AML-193 (cell line): ENCODE data around the gene CITED2.

Source experiments
- DNase-seq, 2 experiments: peaks; one replicate each; lab custom pipeline; 2025; lab: John Stamatoyannopoulos, UW

Gene CITED2

GRCh38 chr6:139330826-139331500 lies 43.5 kb downstream of the CITED2 start:
- DNase-seq = no peak

- DNase-seq = no peak
Observed at GRCh38 chr6:139330306-139330705, 44.1 kb downstream of the CITED2 start.

- DNase-seq = no peak
Observed at GRCh38 chr6:139329224-139329623, 45.2 kb downstream of the CITED2 start.

- DNase-seq = no peak
Observed at GRCh38 chr6:139327038-139327437, 47.4 kb downstream of the CITED2 start.

GRCh38 chr6:139325686-139326085 lies 48.8 kb downstream of the CITED2 start:
- DNase-seq = no peak

GRCh38 chr6:139325125-139325524 lies 49.3 kb downstream of the CITED2 start:
- DNase-seq = peak; percentile 90 to 96

GRCh38 chr6:139324301-139324555 lies 50.2 kb downstream of the CITED2 start:
- no peak for DNase-seq

GRCh38 chr6:139323511-139324300 lies 50.7 kb downstream of the CITED2 start:
- peak; percentile 100 for DNase-seq
